ENCODE data around the gene IGF2R.

IGF2R gene

DNA sequence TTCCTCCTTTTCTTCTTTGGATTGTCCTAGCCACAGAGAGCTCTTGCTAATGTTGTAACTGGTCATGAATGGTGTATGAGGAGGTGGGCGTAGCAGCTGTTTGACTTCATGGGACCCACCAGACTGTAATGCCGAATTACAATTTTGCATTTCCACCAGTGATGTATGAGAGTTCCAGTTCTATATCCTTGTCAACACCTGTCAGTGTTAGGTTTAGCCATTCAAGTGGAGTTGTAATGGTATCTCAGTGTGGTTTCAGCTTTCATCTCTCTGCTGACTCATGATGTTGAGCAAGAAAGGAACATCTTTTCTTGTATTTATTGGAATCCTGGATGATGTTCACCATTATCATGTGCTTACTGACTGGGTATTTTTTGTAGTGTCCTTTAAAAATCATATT is 5.1 kb downstream of the IGF2R start:
- DNase-seq: no peak

DNA sequence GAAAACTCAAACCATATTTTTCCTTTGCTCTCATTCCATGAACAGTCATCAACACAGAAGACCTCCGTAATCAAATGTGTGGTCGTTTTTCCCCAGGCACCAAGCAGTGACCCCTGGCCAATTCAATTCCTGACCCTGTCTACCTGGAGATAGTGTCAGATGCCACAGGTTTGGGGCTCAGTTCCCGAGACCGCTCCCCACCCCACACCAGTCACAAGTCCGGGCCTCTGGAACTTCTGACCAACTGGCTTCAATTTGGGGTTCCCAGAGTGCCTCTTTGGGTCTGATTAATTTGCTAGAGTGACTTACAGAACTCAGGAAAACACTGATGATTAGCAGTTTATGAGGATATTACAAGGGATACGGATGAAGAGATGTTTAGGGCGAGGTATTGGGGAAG is 6.0 kb downstream of the IGF2R start:
- DNase-seq: no peak

DNA sequence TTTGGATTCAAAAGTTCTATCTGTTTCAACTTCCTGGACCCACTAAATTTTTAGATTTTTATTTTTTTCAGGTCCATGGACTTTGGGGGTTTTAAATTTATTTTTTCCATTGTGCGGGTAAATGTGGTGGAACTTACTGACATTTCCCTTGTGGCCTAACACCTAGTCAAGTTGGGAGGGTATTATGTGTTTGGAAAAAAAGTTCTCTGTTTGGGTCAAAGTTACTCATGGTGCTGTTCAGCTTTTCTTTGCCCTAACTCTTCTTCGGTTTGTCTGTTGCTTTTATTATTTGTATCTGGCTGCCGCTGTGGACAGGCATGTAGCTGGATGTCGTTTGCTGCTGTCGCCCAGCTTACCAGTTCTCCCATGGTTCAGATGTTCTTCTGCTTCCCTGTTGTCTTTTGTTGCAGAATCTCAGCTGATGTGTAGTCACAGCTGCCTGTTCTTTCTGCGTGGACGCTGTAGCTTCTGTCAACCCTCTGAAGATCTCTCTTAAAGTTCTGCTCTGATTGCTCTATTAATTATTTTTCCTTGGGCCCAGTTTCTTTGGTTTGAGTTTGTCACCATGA is 7.9 kb downstream of the IGF2R start:
- no peak for DNase-seq

DNA sequence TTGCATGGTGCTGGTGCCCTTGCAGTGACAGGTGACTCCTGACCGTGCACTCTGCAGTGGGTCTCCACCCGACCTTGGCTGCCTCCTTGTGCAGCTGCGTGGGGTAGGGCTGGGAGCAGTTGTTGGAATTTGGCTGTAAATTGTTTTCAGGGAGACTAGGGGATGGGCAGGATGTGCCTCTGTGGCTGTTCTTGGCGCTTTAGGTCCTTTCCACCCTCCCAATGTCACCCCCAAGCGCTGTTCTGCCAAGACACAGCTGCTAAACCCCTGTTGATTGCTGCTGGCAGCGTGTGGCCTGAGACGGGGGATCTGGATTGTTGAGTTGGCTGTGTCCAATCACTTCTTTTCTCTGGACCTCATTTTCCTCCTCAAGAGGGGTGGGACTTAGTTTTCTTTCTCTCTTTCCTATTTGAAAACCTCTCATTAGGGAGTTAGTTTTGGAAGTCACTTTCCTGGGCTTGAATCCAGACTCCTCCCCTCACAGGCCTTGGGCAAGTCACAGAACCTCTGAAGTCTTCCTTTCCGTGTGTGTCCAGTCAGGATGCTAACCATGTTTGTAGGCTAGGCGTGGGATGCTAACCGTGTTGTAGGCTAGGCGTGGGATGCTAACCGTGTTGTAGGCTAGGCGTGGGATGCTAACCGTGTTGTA is 8.5 kb downstream of the IGF2R start:
- peak in 5 of 51 donors; percentile 16 to 45 (median 25) for DNase-seq

DNA sequence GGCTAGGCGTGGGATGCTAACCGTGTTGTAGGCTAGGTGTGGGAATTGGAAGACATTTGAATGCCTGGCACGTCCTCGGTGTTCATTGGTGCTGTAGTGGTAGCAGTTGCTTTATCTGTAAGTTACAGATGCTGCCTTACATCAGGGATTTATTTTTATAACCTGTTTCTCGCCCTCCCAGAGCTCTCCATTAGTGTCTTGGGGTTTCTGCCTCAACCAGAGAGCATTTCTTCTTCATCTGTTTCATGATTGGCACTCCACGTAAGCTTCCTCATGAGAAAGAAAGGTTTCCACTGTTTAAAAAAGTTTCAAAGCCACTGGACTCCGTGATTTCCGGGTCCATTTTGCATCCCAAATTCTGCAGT is 9.0 kb downstream of the IGF2R start:
- no peak for DNase-seq

DNA sequence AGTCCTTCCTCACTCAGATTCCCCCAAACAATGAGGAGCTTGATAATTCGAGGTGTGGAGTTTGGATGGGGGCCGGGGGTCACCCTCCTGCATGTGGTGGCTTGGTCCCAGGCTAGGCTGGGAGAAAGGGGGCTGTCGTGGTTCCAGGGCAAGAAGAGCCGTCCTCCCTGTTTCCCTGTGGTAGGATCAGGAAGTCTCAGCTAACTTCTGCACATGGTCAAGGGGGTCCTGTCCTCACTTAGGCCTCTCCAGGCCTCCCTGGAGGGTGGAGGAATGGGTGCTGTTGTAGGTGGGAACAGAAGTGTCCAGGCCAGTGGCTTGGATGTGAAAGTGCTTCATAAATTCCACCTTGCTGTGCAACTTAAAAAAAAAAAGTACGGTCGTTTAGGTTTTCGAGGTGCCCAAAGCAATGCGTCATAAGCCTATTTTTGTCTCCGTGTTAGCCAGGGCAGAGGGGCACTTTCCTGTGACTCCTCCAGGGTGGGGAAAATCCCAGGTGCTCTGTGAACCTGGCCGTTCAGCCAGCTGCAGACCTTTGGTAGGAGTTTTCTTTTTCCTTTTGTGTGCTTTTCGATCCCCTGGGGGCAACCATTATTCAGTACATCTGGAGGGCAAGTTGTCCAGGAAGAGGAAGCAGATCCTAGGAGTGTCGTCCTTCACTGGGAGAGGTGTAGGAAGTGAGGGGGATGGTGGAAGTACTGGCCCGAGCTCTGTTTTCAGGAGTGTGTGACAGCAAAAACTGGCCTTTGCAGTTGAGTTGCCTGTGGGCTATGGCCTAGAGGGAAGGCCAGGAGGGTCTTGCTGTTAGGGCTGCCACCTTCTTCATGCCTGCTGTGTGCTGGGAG is 9.6 kb downstream of the IGF2R start:
- DNase-seq: no peak

DNA sequence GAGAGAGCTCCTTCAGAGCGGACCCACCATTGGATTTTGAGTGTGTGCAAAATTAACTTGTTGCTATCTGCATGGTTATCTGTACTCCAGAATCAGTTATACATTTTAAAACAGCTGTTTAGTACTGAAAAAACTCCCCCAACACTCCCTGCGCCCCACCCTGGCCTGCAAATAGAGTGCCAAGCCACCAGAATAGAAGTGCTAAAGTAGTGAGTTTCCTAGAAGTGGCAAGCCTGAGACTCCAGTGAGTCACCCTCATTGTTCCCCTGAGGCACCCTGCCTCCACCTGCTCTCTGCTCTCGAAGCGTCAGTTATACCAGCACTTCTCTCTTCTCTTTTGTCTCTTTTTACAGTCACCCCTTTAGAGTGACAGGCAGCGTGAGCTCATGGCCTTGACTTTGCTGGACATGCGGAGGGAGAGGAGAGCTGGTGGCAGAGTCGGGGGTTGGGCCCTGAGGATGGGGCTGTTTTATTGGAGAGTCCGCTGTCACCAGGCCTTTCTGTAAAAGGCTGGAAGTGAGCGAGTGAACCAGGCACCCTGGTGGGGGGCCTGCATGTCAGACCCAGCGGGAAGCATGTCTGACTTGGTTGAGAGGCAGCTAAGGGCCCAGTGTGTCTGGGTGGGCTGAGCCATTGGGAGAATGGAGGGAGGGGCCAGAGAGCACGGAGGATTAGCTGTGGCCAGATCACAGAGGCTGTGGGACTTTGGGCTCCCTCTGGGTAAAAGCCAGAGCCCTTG is 10.4 kb downstream of the IGF2R start:
- DNase-seq: peak in 7 of 51 donors; percentile 11 to 64 (median 36)

DNA sequence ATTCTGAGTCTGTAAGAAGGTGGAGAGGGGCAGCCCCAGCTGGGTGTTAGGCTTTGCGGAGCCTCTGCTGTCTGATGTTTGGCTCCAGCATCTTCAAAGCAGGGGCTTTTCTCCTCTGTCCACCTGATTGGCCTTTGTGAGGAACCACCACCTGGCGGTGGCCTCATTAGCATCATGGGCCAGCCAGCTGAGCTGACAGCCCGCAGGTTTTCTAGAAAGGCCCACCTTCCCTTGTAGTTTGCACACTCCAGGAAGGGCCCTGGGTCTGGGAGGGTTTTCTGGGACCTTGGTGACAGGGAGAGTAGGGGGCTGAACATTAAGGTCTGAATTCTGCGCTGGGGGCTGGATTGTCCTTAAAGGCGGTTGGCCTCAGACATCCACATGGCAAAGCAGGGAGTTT is 11.6 kb downstream of the IGF2R start:
- DNase-seq: no peak

DNA sequence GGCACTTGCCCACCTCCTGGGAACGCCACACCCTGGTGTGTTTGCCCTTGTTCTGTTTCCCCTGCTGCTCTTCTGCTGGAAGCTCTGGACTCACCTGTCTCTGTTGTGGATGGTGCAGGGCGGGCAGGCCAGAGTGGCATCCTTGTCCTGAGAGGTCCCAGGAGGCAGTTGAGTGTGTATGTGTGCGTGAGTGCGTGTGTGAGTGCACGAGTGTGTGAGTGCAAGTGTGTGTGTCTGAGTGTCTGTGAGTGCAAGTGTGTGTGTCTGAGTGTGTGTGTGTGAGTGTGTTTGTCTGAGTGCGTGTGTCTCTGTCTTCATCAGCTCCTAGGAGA is 12.2 kb downstream of the IGF2R start:
- DNase-seq: no peak

DNA sequence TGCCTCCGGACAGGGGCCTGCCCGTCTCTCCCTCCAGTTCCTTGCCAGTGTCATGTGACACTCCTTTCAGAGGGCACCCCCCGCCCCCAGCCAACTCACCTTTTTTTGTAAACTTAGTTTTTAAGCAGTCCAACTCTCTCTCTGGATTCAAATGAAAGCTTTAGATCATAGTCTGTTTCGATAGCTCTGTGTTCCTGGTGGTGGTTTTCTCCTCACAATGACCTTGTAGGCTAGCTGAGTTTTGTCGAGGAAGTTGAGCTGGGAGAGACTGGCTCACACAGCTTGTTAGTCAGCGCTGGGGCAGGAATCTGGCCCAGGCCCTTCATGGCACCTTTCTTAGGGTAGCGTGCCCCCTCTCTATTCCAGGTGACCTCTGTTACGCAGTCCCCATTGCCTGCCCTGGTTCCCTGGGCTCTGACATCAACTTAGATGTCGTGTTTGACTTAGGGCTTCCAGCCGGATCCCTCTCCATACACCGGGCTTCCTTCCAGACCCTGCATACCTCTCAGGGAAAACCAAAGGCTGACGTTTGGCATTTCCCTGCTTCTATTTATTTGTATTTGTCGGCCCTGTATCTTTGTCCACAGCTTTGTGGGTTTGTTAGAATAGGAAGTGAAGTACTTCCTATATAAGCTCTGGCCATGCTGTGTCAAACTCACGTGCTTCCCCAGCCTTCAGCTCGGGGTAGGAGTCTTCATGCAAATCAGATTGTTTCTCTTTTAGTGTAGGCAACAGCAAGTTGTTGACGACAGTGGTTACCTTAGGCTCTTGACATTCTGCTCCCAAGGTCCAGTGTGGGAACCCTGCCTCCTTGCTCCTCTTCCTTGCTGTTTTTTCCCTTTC is 12.7 kb downstream of the IGF2R start:
- no peak for DNase-seq

DNA sequence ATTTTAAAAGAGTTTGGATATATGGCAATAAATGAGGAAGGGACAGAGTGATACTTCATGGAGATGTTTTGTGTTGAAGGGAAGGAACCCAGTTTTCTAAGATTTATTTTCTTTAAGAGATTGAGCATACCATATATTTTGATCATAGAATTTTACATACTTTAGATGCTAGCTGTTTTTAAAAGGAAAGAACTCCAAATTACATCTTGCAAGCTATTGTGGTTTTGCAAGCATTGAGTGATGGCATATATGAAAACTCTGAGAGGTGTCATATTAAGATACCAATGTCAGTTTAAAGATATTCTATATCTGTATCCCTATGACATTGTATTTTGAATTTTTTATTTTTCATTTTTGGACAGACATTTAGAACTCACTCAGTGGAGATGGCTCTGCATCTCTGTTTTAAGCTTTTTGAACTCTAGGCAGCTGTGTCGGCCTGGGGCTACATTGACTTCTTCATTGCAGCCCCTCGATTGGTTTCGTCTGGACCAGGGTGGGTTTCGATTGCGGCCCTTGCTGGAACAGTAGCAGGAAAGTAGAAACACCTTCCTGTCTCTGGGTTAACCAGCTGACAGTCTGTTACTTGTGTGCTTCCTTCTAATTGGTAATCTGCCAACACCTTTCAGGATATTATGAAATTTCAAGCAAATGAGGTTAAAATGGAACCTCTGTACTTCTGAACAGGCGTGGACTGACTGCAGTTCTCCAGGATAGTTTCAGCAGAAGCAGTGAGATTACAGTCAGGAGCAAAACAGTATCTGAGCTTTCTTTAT is 14.0 kb downstream of the IGF2R start:
- no peak for DNase-seq

DNA sequence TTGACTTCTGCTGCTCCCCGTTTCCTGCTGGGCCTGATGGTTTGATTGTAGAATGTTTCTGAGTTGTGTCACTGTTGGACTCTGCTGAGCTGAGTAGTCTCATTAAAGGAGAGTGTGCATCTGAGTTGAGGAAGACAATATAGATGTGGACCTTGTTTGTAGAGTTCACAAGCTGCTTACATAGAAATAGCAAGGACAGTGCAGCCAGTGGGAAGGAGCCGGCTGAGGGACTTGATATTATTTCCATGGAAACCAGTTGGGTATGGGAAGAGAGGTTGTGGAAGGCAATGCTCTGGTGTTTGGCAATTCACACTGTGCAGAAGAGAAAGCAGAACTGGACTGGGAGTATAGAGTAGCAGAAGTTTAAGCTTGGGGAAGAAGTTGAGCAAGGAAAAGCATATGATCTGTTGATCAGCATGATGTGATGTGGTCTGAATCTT is 14.8 kb downstream of the IGF2R start:
- no peak for DNase-seq

DNA sequence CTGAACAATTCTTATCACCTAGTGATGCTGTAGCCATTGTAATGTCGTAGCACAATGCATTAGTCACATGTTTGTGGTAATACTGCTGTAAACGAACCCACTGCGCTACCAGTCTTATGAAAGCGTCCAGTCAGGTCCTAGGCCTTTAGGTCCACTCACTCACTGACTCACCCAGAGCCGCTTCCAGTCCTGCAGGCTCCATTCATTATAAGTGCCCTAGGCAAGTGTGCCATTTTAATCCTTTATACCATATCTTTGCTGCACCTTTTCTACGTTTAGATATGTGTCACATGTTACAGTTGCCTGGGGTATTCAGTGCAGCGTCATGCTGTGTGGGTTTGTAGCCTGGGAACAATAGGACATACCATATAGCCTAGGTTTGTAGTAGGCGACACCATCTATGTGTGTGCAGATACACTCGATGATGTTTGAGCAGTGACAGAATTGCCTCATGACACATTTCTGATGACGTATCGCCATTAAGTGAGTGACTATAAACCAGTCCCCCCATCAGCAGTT is 15.4 kb downstream of the IGF2R start:
- no peak for DNase-seq

DNA sequence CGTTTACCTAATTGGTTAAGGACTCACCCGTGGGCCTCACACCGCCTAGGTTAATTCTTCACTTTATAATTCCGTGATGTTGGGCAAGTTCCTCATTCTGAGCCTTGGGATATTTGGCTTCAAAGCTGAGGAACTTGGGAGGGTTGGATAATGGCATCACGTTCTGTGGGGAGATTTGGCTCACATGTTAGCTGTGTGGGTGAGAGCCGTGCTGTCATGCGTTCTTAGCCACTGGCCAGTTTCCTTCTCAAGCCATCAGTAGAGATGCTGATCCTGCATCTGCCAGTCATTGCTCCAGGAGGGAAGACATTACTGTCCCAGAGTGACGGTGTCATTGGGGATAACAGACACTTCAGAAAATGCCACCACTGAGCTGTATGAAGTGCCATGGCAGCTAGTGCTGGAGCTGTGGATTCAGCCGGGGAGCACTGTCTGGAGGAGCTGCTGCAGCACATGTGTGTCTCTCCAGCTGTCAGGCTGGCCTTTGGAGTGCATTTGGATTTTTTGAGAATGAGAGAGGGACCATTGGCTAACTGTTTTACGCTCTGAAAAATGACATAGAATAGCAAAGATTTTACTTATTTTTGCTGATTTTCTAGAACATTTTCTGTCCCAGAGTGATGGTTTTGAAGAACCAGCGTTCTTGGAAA is 16.5 kb downstream of the IGF2R start:
- no peak for DNase-seq

DNA sequence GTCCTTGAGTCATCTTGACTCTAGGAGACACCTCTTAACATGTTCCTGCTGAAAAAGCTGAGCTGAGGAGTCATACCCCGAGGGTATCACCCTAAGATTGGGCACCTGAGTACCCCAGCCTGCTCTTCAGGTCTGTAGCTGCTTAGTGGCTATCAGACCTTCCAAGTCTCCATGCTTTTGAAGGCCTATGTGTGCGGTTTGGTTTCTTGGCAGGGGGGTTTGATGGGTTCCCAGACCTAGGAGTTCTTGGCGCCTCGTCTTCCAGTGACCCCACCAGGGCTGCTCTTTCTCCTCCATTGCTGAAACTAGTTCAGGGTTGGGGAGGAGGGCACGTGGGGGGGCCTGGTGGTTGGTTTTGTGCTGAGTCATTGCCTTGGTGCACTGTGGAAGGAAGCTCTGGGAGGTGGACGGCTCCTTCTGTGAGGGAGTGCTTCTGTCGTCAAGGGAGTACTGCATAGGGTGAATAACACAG is 20.1 kb downstream of the IGF2R start:
- DNase-seq: no peak

DNA sequence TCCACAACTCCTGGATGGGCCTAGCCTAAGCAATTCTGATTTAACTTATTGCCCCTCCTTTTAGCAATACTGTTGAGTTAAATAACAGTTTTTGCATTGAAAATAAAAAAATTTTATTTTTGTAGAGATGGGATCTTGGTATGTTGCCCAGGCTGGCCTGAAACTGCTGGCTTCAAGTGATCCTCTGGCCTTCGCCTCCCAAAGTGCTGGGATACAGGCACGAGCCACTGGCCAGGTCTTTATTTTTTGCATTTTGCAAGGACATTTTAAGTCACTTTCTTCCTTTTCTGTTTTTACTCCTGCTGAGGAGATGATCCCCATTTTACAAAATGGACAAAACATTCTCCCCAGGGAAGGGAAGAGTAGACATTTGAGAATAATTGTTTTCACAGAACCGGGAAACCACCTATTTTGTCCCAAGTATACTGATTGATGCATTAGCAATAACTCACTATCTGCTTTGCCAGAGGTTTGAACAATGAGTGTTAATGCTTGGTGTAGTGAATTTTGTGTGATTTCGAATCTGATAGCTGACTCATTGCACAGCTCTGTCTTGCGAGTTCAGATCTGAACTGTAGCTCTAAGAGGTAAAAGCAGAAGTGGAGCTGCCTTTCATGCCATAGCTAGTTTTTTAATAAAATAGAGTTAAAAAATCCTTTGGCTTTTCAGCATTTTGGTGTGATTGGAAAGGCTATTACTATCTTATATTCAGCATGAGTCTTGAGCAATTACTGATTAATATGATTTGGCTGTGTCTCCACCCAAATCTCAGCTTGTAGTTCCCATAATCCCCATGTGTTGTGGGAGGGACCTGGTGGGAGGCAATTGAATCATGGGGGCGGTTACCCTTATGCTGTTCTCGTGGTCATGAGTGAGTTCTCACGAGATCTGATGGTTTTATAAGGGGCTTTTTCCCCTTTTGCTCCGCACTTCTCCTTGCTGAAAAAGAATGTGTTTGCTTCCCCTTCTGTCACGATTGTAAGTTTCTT is 20.9 kb downstream of the IGF2R start:
- DNase-seq: no peak

DNA sequence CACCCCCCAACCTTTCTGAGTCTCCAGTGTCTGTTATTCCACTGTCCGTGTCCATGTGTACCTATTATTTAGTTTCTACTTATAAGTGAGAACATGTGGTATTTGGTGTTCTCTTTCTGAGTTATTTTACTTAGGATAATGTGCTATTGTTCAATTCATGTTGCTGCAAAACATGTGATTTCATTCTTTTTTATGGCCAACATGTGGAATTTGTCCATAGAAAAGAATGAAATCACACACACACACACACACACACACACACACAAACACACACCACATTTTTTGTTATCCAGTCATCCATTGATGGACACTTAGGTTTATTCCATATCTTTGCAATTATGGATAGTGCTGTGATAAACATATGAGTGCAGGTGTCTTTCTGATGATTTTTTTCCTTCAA is 23.5 kb downstream of the IGF2R start:
- DNase-seq: no peak

DNA sequence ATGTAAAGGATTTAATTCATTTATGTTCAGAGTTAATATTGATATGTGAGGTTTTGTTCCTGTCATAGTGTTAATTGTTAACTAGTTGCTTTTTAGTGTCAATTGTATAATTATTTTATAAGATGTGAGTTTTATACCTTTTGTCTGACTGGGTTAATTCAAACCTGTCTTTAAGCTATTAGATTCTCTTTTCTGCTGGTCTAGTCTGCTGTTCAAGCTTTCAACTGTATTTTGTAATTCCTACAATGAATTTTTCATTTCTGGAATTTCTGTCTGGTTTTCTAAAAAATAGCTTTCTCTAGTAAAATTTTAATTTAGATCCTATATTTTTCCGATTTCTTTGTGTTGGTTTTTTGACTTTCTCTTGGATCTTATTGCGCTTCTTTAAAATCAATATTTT is 26.5 kb downstream of the IGF2R start:
- no peak for DNase-seq

Measured in hypothalamus (tissue), 51 donors.